22Rv1 (cell line): ENCODE measurements around the gene CNOT4.
"Not testable (repeated sequence)": the region's sequence is repeated elsewhere in the genome, so short reads cannot be mapped to it uniquely, and the experiment has no call there.

Experiments
- H3K27ac ChIP-seq: fragments of 450-650 bp; 2 replicates; pipeline ENCODE4 v1.5.1; 2017
- ZFX ChIP-seq: fragments of 450-650 bp; IDR thresholded peaks from 2 replicates; pipeline ENCODE4 v1.6.1; 2017; ENCODE audit warnings: antibody characterized with exemption, borderline replicate concordance
- TF ChIP-seq, protein P1 (sequence below): fragments of 450-650 bp; IDR thresholded peaks from 2 replicates; pipeline ENCODE4 v1.5.1; 2017; ENCODE audit warnings: mild to moderate bottlenecking

The CNOT4 gene

GRCh38 chr7:135321556-135321955 is 188.3 kb downstream of the CNOT4 start:
- no peak for TF ChIP-seq ZFX
- TF ChIP-seq, protein P1, sequence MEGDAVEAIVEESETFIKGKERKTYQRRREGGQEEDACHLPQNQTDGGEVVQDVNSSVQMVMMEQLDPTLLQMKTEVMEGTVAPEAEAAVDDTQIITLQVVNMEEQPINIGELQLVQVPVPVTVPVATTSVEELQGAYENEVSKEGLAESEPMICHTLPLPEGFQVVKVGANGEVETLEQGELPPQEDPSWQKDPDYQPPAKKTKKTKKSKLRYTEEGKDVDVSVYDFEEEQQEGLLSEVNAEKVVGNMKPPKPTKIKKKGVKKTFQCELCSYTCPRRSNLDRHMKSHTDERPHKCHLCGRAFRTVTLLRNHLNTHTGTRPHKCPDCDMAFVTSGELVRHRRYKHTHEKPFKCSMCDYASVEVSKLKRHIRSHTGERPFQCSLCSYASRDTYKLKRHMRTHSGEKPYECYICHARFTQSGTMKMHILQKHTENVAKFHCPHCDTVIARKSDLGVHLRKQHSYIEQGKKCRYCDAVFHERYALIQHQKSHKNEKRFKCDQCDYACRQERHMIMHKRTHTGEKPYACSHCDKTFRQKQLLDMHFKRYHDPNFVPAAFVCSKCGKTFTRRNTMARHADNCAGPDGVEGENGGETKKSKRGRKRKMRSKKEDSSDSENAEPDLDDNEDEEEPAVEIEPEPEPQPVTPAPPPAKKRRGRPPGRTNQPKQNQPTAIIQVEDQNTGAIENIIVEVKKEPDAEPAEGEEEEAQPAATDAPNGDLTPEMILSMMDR = no peak
- no peak overlapping the region for H3K27ac ChIP-seq

GRCh38 chr7:135320953-135321352 is 188.9 kb downstream of the CNOT4 start:
- not testable (repeated sequence) for H3K27ac ChIP-seq

- TF ChIP-seq ZFX = no peak
- no peak overlapping the region for H3K27ac ChIP-seq
These were observed 189.6 kb downstream of the CNOT4 start for GRCh38 chr7:135320268-135320667.

- no peak for TF ChIP-seq ZFX
- TF ChIP-seq, protein P1 = no peak
- H3K27ac ChIP-seq = no peak overlapping the region
These were observed 192.1 kb downstream of the CNOT4 start for GRCh38 chr7:135317676-135318325.

DNA sequence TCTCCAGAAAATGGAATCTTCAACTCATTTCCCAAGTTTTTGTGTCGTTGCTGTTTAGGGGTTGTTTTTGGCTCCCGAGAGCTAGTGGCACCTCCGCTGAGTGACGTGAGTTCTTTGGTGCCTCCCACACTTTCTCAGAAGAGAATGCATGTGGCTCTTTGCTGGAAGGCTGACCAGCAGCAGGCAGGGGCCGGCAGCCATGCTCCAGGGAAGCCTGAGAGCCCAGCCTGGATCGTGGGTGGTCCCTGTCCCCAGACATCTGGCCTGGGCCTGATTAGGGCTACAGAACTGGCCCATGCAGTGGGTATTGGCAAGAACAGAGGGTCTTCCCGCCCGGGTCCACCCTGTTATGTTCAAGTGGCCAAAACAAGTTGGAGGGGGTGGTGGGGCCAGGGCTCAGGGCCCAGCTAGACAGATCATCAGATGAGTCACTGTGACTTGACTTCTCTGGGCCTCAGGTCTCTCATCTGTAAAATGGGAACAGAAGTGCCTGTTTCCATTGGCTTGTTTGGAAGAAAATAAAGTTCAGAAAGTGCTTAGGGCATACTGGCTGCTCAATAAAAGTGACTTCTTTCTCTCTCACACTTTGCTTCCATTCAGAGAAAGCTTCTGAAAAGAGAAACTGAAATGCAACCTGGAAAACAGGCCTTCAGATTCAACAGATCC is 193.1 kb downstream of the CNOT4 start:
- no peak for TF ChIP-seq ZFX
- TF ChIP-seq, protein P1 = no peak
- H3K27ac ChIP-seq = no peak overlapping the region

GRCh38 chr7:135313971-135314370 is 195.9 kb downstream of the CNOT4 start:
- H3K27ac ChIP-seq = no peak overlapping the region
- TF ChIP-seq ZFX = no peak
- TF ChIP-seq, protein P1 = no peak
